GM10266 (cell line): ENCODE results near the gene EVI5.

Source experiments
- DNase-seq: peaks from one replicate; pipeline ENCODE4 v3.0.0; 2012; ENCODE audit errors: extremely low spot score
- TF ChIP-seq, protein P1 (sequence below): IDR thresholded peaks from 2 replicates; pipeline ENCODE4 v1.5.1; 2012; ENCODE audit warnings: mild to moderate bottlenecking, low read depth; ENCODE audit not compliant: control insufficient read depth, insufficient read depth; ENCODE audit errors: missing control alignments

Gene EVI5

GRCh38 chr1:92494485-92495141, 290.3 kb downstream of the EVI5 start:
- TF ChIP-seq, protein P1, sequence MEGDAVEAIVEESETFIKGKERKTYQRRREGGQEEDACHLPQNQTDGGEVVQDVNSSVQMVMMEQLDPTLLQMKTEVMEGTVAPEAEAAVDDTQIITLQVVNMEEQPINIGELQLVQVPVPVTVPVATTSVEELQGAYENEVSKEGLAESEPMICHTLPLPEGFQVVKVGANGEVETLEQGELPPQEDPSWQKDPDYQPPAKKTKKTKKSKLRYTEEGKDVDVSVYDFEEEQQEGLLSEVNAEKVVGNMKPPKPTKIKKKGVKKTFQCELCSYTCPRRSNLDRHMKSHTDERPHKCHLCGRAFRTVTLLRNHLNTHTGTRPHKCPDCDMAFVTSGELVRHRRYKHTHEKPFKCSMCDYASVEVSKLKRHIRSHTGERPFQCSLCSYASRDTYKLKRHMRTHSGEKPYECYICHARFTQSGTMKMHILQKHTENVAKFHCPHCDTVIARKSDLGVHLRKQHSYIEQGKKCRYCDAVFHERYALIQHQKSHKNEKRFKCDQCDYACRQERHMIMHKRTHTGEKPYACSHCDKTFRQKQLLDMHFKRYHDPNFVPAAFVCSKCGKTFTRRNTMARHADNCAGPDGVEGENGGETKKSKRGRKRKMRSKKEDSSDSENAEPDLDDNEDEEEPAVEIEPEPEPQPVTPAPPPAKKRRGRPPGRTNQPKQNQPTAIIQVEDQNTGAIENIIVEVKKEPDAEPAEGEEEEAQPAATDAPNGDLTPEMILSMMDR: no peak
- DNase-seq: no peak

- no peak for DNase-seq
- TF ChIP-seq, protein P1: no peak
Observed at GRCh38 chr1:92493139-92493538, 291.8 kb downstream of the EVI5 start.

DNA sequence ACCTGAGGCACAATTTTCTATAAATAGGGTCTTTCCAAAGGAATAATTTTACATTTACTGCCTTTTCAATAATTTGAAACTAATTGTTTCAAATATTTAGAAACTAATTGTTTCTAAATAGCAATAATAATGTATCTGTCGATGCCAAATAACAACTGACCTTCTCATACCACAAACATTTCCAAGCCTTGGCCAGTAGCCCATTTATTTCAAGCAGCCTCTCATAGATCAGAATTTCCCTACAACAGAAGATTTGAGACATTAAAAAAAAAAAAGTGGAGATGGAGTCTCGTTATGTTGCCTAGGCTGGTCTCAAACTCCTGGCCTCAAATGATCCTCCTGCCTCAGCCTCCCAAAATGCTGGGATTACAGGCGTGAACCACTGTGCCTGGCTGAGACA, 296.1 kb downstream of the EVI5 start:
- no peak for DNase-seq
- TF ChIP-seq, protein P1: no peak

GRCh38 chr1:92488416-92488815, 296.5 kb downstream of the EVI5 start:
- no peak for DNase-seq
- TF ChIP-seq, protein P1: no peak

DNA sequence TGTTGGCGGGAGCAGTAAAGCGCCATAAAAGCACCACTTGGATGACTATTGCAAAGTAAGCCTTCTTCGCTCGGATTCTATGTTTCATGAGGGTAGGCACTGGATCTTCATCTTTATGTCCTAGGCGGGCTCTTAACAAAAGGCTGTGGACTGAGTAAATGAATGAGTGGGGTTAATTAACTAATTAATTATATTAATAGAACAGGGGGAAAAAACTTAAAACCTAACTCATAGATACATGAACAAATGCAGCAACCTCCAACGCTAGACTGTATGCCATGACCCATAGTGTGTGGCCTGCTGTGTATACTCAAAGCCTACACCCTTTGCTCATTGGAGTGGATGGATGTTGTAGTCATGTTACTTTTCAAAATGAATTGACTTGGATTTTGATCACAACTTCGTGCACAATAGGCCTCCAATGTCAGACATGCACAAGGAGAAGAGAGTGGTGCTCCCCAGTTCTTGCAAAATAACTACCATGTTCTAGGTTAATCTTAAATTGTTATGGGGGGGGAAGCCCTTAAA, 297.8 kb downstream of the EVI5 start:
- DNase-seq: no peak
- TF ChIP-seq, protein P1: no peak

- TF ChIP-seq, protein P1: peak; percentile 50
- DNase-seq: peak; percentile 81
Observed at GRCh38 chr1:92486251-92487077, 298.4 kb downstream of the EVI5 start, which contains the start of gene GFI1. TSS of gene GFI1 (minus strand) at chr1:92486925. CDS start at chr1:92483487, 3,438 bp downstream.
